PC-9 (cell line): ENCODE data around the gene CRB3. TPM values are rescaled to one million over a fixed set of nuclear protein-coding genes. Genes with fewer than 3 reads are reported as not detected.

ENCODE experiments used
- BruUV-seq: library from RNA; stranded (reverse); fragments of 400-500 nt; replicated peaks from 2 replicates; lab custom pipeline; 2021; lab: Mats Ljungman, UMichigan
- CTCF ChIA-PET: fragments of 300-600 bp; sonication (Branson Sonifier 250); formaldehyde crosslinking; loops from one replicate; lab custom pipeline; 2022; ENCODE audit warnings: antibody characterized with exemption; lab: Charles Lee
- POLR2A ChIA-PET: fragments of 300-600 bp; sonication (Branson Sonifier 250); formaldehyde crosslinking; loops from one replicate; lab custom pipeline; 2022; ENCODE audit warnings: antibody characterized with exemption; ENCODE audit not compliant: unreplicated experiment; lab: Charles Lee
- DNase-seq, 2 experiments: peaks; one replicate each; pipeline versions ENCODE4 v3.0.0 to v3.0.0-alpha.2; 2015 to 2022; ENCODE audit warnings: mixed read lengths in 1 of 2
- H2AFZ ChIP-seq: fragments of 200-600 bp; sonication (generic); 2 replicates; pipeline ENCODE4 v1.8.1; 2017; ENCODE audit warnings: antibody characterized with exemption
- H3F3A ChIP-seq: fragments of 200-600 bp; sonication (generic); 2 replicates; pipeline ENCODE4 v1.8.1; 2017; ENCODE audit warnings: antibody characterized with exemption, mild to moderate bottlenecking, low read depth; ENCODE audit not compliant: insufficient read depth
- H3K27ac ChIP-seq: fragments of 200-600 bp; sonication (generic); 2 replicates; pipeline ENCODE4 v1.6.1; 2016; ENCODE audit warnings: mixed run types
- H3K27me3 ChIP-seq: fragments of 200-600 bp; sonication (generic); 2 replicates; pipeline ENCODE4 v1.6.1; 2016; ENCODE audit warnings: low read depth, mixed run types; ENCODE audit not compliant: insufficient read depth
- H3K36me3 ChIP-seq: fragments of 200-600 bp; sonication (generic); 2 replicates; pipeline ENCODE4 v1.6.1; 2016; ENCODE audit warnings: low read depth, mixed run types
- H3K4me1 ChIP-seq: fragments of 200-600 bp; sonication (generic); replicated peaks from 2 replicates; pipeline ENCODE4 v1.6.1; 2016; ENCODE audit warnings: mixed run types; ENCODE audit not compliant: insufficient read depth
- H3K4me2 ChIP-seq: fragments of 200-600 bp; sonication (generic); 2 replicates; pipeline ENCODE4 v1.6.1; 2017; ENCODE audit warnings: mixed run types
- H3K4me3 ChIP-seq: fragments of 200-600 bp; sonication (generic); 2 replicates; pipeline ENCODE4 v1.6.1; 2016; ENCODE audit warnings: mixed run types
- H3K79me2 ChIP-seq: fragments of 200-600 bp; sonication (generic); 2 replicates; pipeline ENCODE4 v1.6.1; 2017; ENCODE audit warnings: low read depth, mixed run types
- H3K9me2 ChIP-seq: fragments of 200-600 bp; sonication (generic); 2 replicates; pipeline ENCODE4 v1.8.1; 2017; ENCODE audit warnings: mild to moderate bottlenecking; ENCODE audit not compliant: insufficient read depth
- H3K9me3 ChIP-seq: fragments of 200-600 bp; sonication (generic); 2 replicates; pipeline ENCODE4 v1.8.1; 2016; ENCODE audit warnings: low read depth; ENCODE audit not compliant: insufficient read depth
- H4K20me1 ChIP-seq: fragments of 200-600 bp; sonication (generic); 2 replicates; pipeline ENCODE4 v1.8.1; 2017; ENCODE audit not compliant: insufficient read depth
- EZH2 ChIP-seq: fragments of 200-600 bp; sonication (generic); IDR thresholded peaks from 2 replicates; pipeline ENCODE4 v1.8.0; 2017; ENCODE audit warnings: antibody characterized with exemption, low read depth
- intact Hi-C: fragments of 100-400 bp; cut with micrococcal nuclease; formaldehyde crosslinking; loops from one replicate; pipeline ENCODE4 v1.10.0; 2022; ENCODE audit not compliant: unreplicated experiment
- total RNA-seq: library from RNA; stranded (reverse); gene quantifications from 2 replicates; pipeline ENCODE4 v1.2.3, GENCODE V29; 2021
- TF ChIP-seq, protein P1 (sequence below): fragments of 200-600 bp; sonication (generic); conservative IDR thresholded peaks from 2 replicates; pipeline ENCODE4 v1.6.1; 2017; ENCODE audit warnings: mixed run types, antibody characterized with exemption, mild to moderate bottlenecking, moderate library complexity

Gene CRB3
- total RNA-seq, 1 experiment from 2014 or later = 40.6 TPM

- intact Hi-C loops = no loop called here
- no peaks in the 10 kb centered on the region for H3F3A ChIP-seq
- H3K27me3 ChIP-seq = no peaks in the 10 kb centered on the region
- H3K36me3 ChIP-seq = no peaks in the 10 kb centered on the region
- H3K79me2 ChIP-seq = no peaks in the 10 kb centered on the region
- H3K27ac ChIP-seq = no peak overlapping the region
- no peak overlapping the region for H3K4me3 ChIP-seq
- no peaks in the 10 kb centered on the region for H3K9me3 ChIP-seq
- ChIA-PET POLR2A (interaction anchor here (0.7 kb wide), 1 partner anchor 163 kb away, joined by 44 read pairs; no protein-coding TSS in a partner anchor), CTCF (no interaction called here)
- no peak overlapping the region for H3K4me2 ChIP-seq
- H2AFZ ChIP-seq = no peak overlapping the region
- no peaks in the 10 kb centered on the region for H4K20me1 ChIP-seq
- H3K9me2 ChIP-seq = no peaks in the 10 kb centered on the region
- no peaks in the 10 kb centered on the region; the same call in 1 of the 2 replicates for H3K4me1 ChIP-seq
- BruUV-seq = no TSS peak
- TF ChIP-seq, protein P1, sequence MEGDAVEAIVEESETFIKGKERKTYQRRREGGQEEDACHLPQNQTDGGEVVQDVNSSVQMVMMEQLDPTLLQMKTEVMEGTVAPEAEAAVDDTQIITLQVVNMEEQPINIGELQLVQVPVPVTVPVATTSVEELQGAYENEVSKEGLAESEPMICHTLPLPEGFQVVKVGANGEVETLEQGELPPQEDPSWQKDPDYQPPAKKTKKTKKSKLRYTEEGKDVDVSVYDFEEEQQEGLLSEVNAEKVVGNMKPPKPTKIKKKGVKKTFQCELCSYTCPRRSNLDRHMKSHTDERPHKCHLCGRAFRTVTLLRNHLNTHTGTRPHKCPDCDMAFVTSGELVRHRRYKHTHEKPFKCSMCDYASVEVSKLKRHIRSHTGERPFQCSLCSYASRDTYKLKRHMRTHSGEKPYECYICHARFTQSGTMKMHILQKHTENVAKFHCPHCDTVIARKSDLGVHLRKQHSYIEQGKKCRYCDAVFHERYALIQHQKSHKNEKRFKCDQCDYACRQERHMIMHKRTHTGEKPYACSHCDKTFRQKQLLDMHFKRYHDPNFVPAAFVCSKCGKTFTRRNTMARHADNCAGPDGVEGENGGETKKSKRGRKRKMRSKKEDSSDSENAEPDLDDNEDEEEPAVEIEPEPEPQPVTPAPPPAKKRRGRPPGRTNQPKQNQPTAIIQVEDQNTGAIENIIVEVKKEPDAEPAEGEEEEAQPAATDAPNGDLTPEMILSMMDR = no peak
- no peak for TF ChIP-seq EZH2
- no peak for DNase-seq
Observed at GRCh38 chr19:6490134-6490533, 26.1 kb downstream of the CRB3 start.

DNA sequence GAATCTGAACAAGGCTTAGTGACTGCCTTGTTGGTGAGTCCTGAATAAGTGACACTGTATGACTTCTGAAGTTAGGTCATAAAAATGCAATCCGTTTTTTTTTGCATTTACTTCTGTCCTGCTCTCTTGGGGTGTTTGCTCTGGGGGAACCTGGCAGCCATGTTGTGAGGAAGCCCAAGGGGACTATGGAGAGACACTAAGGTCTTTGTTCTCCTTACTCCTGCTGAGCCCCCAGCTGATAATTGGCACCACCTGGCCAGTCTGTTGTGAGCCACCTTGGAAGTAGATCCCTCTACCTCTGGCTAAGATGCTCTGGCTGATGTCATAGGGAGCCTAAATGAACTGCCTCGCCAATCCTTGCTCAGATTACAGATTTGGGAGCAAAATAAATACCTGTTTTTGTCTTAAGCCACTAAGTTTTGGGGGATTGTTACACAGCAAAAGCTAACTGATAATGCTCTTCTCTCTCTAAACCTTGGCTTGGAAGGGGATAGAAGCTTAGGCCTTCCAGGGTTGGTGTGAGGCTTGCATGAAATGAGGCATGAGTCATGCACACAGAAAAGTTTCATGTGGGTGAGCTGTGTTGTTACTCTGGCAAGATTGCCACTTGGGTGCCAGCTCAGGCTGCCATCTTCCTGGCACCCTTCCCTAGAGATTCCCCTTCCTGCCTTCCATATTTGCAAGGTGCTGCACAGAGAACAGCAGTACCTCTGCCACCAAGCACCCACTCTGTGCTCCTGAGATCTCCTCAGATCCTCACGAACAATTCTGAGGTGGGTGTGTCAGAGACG, 27.9 kb downstream of the CRB3 start:
- H3F3A ChIP-seq = no peaks in the 10 kb centered on the region

DNA sequence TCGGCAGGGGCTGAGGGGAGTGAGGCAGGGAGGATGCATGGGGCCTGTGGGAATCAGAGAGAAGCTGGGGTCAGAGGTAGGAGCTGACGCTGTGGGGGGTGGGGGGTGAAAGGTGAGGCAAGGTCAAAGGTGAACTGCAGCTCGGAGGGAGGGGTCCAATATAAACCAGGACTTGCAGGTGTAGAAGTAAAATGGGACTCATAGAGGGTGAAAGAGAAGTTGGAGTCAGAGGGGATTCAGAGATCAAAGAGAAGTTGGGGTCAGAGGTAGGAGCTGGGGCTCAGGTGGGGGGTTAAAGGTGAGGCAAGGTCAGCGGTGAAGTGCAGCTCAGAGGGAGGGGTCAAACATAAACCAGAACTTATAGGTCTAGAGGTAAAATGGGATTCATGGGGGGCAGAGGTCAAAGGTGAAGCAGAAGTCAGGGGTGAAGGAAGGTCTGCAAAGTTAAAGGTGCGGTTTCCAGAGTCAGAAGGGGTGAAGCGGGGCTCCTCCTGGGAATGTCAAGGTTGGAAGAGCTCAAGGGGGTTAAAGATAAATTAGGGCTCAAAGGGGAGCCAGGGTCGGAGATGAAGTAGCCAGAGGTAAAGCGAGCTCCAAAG, 30.5 kb downstream of the CRB3 start:
- Histone ChIP-seq H3K27me3 (no peaks in the 10 kb centered on the region), H3K36me3 (no peaks in the 10 kb centered on the region), H3K79me2 (no peaks in the 10 kb centered on the region), H3F3A (no peaks in the 10 kb centered on the region), H2AFZ (no peak overlapping the region), H3K9me3 (no peaks in the 10 kb centered on the region), H3K4me2 (no peak overlapping the region), H3K4me3 (no peak overlapping the region), H3K27ac (no peak overlapping the region), H3K4me1 (no peaks in the 10 kb centered on the region), H4K20me1 (no peaks in the 10 kb centered on the region), H3K9me2 (no peaks in the 10 kb centered on the region)
- ChIA-PET CTCF (interaction anchor here (0.6 kb wide), 1 partner anchor 827 kb away, joined by 5 read pairs; no protein-coding TSS in a partner anchor), POLR2A (interaction anchor here (0.6 kb wide), 1 partner anchor 36 kb away, joined by 16 read pairs; no protein-coding TSS in a partner anchor)
- TF ChIP-seq, protein P1 = no peak
- TF ChIP-seq EZH2 = no peak
- intact Hi-C loops = no loop called here
- no TSS peak for BruUV-seq
- no peak for DNase-seq

More for the DNA sequence above, 27.9 kb downstream of the CRB3 start:
- Histone ChIP-seq H3K4me2 (no peak overlapping the region), H3K27me3 (no peaks in the 10 kb centered on the region), H2AFZ (no peak overlapping the region), H3K27ac (no peak overlapping the region), H3K4me3 (no peak overlapping the region), H3K79me2 (no peaks in the 10 kb centered on the region), H4K20me1 (no peaks in the 10 kb centered on the region), H3K4me1 (no peaks in the 10 kb centered on the region), H3K9me2 (no peaks in the 10 kb centered on the region), H3K36me3 (no peaks in the 10 kb centered on the region), H3K9me3 (no peaks in the 10 kb centered on the region)
- TF ChIP-seq, protein P1 = no peak
- TF ChIP-seq EZH2 = no peak
- ChIA-PET POLR2A (interaction anchor here (0.7 kb wide), 1 partner anchor 415 kb away, joined by 3 read pairs; no protein-coding TSS in a partner anchor), CTCF (interaction anchor here (0.8 kb wide), 1 partner anchor 505 kb away, joined by 4 read pairs; no protein-coding TSS in a partner anchor)
- no peak for DNase-seq
- intact Hi-C loops = no loop called here
- BruUV-seq = no TSS peak
